ENCODE data around the gene B4GALT3.

The B4GALT3 gene

GRCh38 chr1:161139766-161140165, 37.5 kb downstream of the B4GALT3 start:
- Histone ChIP-seq H4K8ac (ENCODE audit: low read depth, low read length) (no peak overlapping the region), H2AFZ (ENCODE audit: low read length) (no peak overlapping the region), H2BK120ac (ENCODE audit: low read depth, low read length) (no peak overlapping the region), H3K27ac (replicated peaks; ENCODE audit: low read length) (no peak overlapping the region), H3K4ac (ENCODE audit: low read length) (no peak overlapping the region), H3K14ac (ENCODE audit: low read length) (no peak overlapping the region), H2AK5ac (ENCODE audit: low read depth, low read length) (no peak overlapping the region), H3K9me3 (replicated peaks in 1 of 2; ENCODE audit: control insufficient read depth in 2 of 2, insufficient read depth in 1 of 2, low read depth in 1 of 2, low read length in 2 of 2) (no peaks in the 10 kb centered on the region), H4K91ac (ENCODE audit: low read depth, low read length, poor library complexity) (no peak overlapping the region), H3K4me2 (ENCODE audit: insufficient read depth, low read length, poor library complexity, severe bottlenecking) (no peak overlapping the region), H3K23ac (ENCODE audit: low read depth, low read length, poor library complexity) (no peak overlapping the region), H3K4me3 (ENCODE audit: low read length in 2 of 2) (no peak overlapping the region), H2BK5ac (ENCODE audit: low read length) (no peak overlapping the region), H3K27me3 (ENCODE audit: control insufficient read depth in 3 of 3, insufficient read depth in 3 of 3, low read depth in 1 of 3, low read length in 3 of 3) (no peaks in the 10 kb centered on the region), H3K18ac (ENCODE audit: low read length) (no peak overlapping the region), H3K9ac (ENCODE audit: low read depth, low read length, poor library complexity) (no peak overlapping the region), H3K36me3 (replicated peaks in 1 of 2; ENCODE audit: control insufficient read depth in 2 of 2, insufficient read depth in 2 of 2, low read length in 2 of 2) (no peaks in the 10 kb centered on the region), H3K4me1 (ENCODE audit: control insufficient read depth in 2 of 2, insufficient read depth in 1 of 2, low read depth in 1 of 2, low read length in 2 of 2) (no peaks in the 10 kb centered on the region), H2BK15ac (ENCODE audit: low read length) (no peak overlapping the region), H3K79me1 (ENCODE audit: low read depth, low read length) (no peaks in the 10 kb centered on the region), H2BK12ac (ENCODE audit: low read length) (no peak overlapping the region)
- no peak for DNase-seq (ENCODE audit: low spot score)
- no CpG with 5 or more reads among the region's 1 CpG for WGBS, 2 donors (ENCODE audit: extremely low coverage in 2 of 2, insufficient read length in 2 of 2, insufficient replicate concordance in 1 of 2)

GRCh38 chr1:161138431-161138830, 38.9 kb downstream of the B4GALT3 start:
- Histone ChIP-seq H2AK5ac (ENCODE audit: low read depth, low read length) (no peak overlapping the region), H3K9me3 (replicated peaks in 1 of 2; ENCODE audit: control insufficient read depth in 2 of 2, insufficient read depth in 1 of 2, low read depth in 1 of 2, low read length in 2 of 2) (no peaks in the 10 kb centered on the region), H2BK12ac (ENCODE audit: low read length) (no peak overlapping the region), H3K4me2 (ENCODE audit: insufficient read depth, low read length, poor library complexity, severe bottlenecking) (no peak overlapping the region), H3K4me3 (ENCODE audit: low read length in 2 of 2) (no peak overlapping the region), H3K9ac (ENCODE audit: low read depth, low read length, poor library complexity) (no peak overlapping the region), H3K18ac (ENCODE audit: low read length) (no peak overlapping the region), H4K91ac (ENCODE audit: low read depth, low read length, poor library complexity) (no peak overlapping the region), H3K23ac (ENCODE audit: low read depth, low read length, poor library complexity) (no peak overlapping the region), H2AFZ (ENCODE audit: low read length) (no peak overlapping the region), H4K8ac (ENCODE audit: low read depth, low read length) (no peak overlapping the region), H3K14ac (ENCODE audit: low read length) (no peak overlapping the region), H3K79me1 (ENCODE audit: low read depth, low read length) (no peaks in the 10 kb centered on the region), H2BK120ac (ENCODE audit: low read depth, low read length) (no peak overlapping the region), H3K27ac (replicated peaks; ENCODE audit: low read length) (no peak overlapping the region), H3K27me3 (ENCODE audit: control insufficient read depth in 3 of 3, insufficient read depth in 3 of 3, low read depth in 1 of 3, low read length in 3 of 3) (no peaks in the 10 kb centered on the region), H2BK5ac (ENCODE audit: low read length) (no peak overlapping the region), H3K4me1 (ENCODE audit: control insufficient read depth in 2 of 2, insufficient read depth in 1 of 2, low read depth in 1 of 2, low read length in 2 of 2) (peaks cover 2 to 3% of the 10 kb centered on the region in 2 donors), H2BK15ac (ENCODE audit: low read length) (no peak overlapping the region), H3K36me3 (replicated peaks in 1 of 2; ENCODE audit: control insufficient read depth in 2 of 2, insufficient read depth in 2 of 2, low read length in 2 of 2) (no peaks in the 10 kb centered on the region), H3K4ac (ENCODE audit: low read length) (no peak overlapping the region)
- no peak for DNase-seq (ENCODE audit: low spot score)
- WGBS, 2 donors (ENCODE audit: extremely low coverage in 2 of 2, insufficient read length in 2 of 2, insufficient replicate concordance in 1 of 2) = no CpG with 5 or more reads among the region's 1 CpG

- Histone ChIP-seq H3K36me3 (replicated peaks in 1 of 2; ENCODE audit: control insufficient read depth in 2 of 2, insufficient read depth in 2 of 2, low read length in 2 of 2) (no peaks in the 10 kb centered on the region), H4K91ac (ENCODE audit: low read depth, low read length, poor library complexity) (no peak overlapping the region), H2AK5ac (ENCODE audit: low read depth, low read length) (no peak overlapping the region), H2BK120ac (ENCODE audit: low read depth, low read length) (no peak overlapping the region), H2BK5ac (ENCODE audit: low read length) (no peak overlapping the region), H3K4me2 (ENCODE audit: insufficient read depth, low read length, poor library complexity, severe bottlenecking) (no peak overlapping the region), H3K4ac (ENCODE audit: low read length) (no peak overlapping the region), H3K14ac (ENCODE audit: low read length) (no peak overlapping the region), H3K79me1 (ENCODE audit: low read depth, low read length) (no peaks in the 10 kb centered on the region), H3K27me3 (ENCODE audit: control insufficient read depth in 3 of 3, insufficient read depth in 3 of 3, low read depth in 1 of 3, low read length in 3 of 3) (no peaks in the 10 kb centered on the region), H2AFZ (ENCODE audit: low read length) (no peak overlapping the region), H2BK15ac (ENCODE audit: low read length) (no peak overlapping the region), H3K27ac (replicated peaks; ENCODE audit: low read length) (no peak overlapping the region), H4K8ac (ENCODE audit: low read depth, low read length) (no peak overlapping the region), H3K18ac (ENCODE audit: low read length) (no peak overlapping the region), H3K23ac (ENCODE audit: low read depth, low read length, poor library complexity) (no peak overlapping the region), H3K4me1 (ENCODE audit: control insufficient read depth in 2 of 2, insufficient read depth in 1 of 2, low read depth in 1 of 2, low read length in 2 of 2) (peaks cover 3 to 4% of the 10 kb centered on the region in 2 donors), H3K4me3 (ENCODE audit: low read length in 2 of 2) (no peak overlapping the region), H3K9me3 (replicated peaks in 1 of 2; ENCODE audit: control insufficient read depth in 2 of 2, insufficient read depth in 1 of 2, low read depth in 1 of 2, low read length in 2 of 2) (no peaks in the 10 kb centered on the region), H3K9ac (ENCODE audit: low read depth, low read length, poor library complexity) (no peak overlapping the region), H2BK12ac (ENCODE audit: low read length) (no peak overlapping the region)
- no peak for DNase-seq (ENCODE audit: low spot score)
- WGBS, 2 donors (ENCODE audit: extremely low coverage in 2 of 2, insufficient read length in 2 of 2, insufficient replicate concordance in 1 of 2) = no CpG with 5 or more reads among the region's 3 CpGs
Measured at GRCh38 chr1:161137881-161138280, 39.4 kb downstream of the B4GALT3 start.

GRCh38 chr1:161133220-161133740, 44.0 kb downstream of the B4GALT3 start:
- H3K23ac ChIP-seq (ENCODE audit: low read depth, low read length, poor library complexity) = no peak overlapping the region
- no CpG with 5 or more reads among the region's 11 CpGs for WGBS, 2 donors (ENCODE audit: extremely low coverage in 2 of 2, insufficient read length in 2 of 2, insufficient replicate concordance in 1 of 2)

More at GRCh38 chr1:161133220-161133740, 44.0 kb downstream of the B4GALT3 start:
- peak overlapping the region; percentile 74 to 94 for H3K4me3 ChIP-seq (ENCODE audit: low read length in 2 of 2)
- H3K18ac ChIP-seq (ENCODE audit: low read length) = peak overlapping the region; percentile 91
- DNase-seq (ENCODE audit: low spot score) = no peak
- H3K36me3 ChIP-seq (replicated peaks in 1 of 2; ENCODE audit: control insufficient read depth in 2 of 2, insufficient read depth in 2 of 2, low read length in 2 of 2) = peaks cover 7 to 23% of the 10 kb centered on the region in 2 donors
- H4K91ac ChIP-seq (ENCODE audit: low read depth, low read length, poor library complexity) = no peak overlapping the region
- H3K14ac ChIP-seq (ENCODE audit: low read length) = no peak overlapping the region
- no peak overlapping the region for H2BK120ac ChIP-seq (ENCODE audit: low read depth, low read length)
- H2AK5ac ChIP-seq (ENCODE audit: low read depth, low read length) = no peak overlapping the region
- H3K27ac ChIP-seq (replicated peaks; ENCODE audit: low read length) = peak overlapping the region; percentile 88
- H3K4me2 ChIP-seq (ENCODE audit: insufficient read depth, low read length, poor library complexity, severe bottlenecking) = peak overlapping the region; percentile 60
- H3K9me3 ChIP-seq (replicated peaks in 1 of 2; ENCODE audit: control insufficient read depth in 2 of 2, insufficient read depth in 1 of 2, low read depth in 1 of 2, low read length in 2 of 2) = no peaks in the 10 kb centered on the region
- peak overlapping the region; percentile 78 for H2AFZ ChIP-seq (ENCODE audit: low read length)
- no peak overlapping the region for H2BK15ac ChIP-seq (ENCODE audit: low read length)
- H2BK12ac ChIP-seq (ENCODE audit: low read length) = no peak overlapping the region
- peak overlapping the region; percentile 16 for H2BK5ac ChIP-seq (ENCODE audit: low read length)
- H4K8ac ChIP-seq (ENCODE audit: low read depth, low read length) = no peak overlapping the region
- no peak overlapping the region for H3K4ac ChIP-seq (ENCODE audit: low read length)
- H3K4me1 ChIP-seq (ENCODE audit: control insufficient read depth in 2 of 2, insufficient read depth in 1 of 2, low read depth in 1 of 2, low read length in 2 of 2) = peaks cover 3 to 15% of the 10 kb centered on the region in 2 donors
- H3K79me1 ChIP-seq (ENCODE audit: low read depth, low read length) = peaks cover 3% of the 10 kb centered on the region
- H3K9ac ChIP-seq (ENCODE audit: low read depth, low read length, poor library complexity) = no peak overlapping the region
- H3K27me3 ChIP-seq (ENCODE audit: control insufficient read depth in 3 of 3, insufficient read depth in 3 of 3, low read depth in 1 of 3, low read length in 3 of 3) = no peaks in the 10 kb centered on the region

All from neuronal stem cell (in vitro differentiated cells).